HL-60 (cell line): Measurements from ENCODE around the gene MTSS2.

ENCODE experiments used
- DNase-seq, 2 experiments: peaks; one replicate each; pipeline ENCODE4 v3.0.0-alpha.2; 2010 to 2020; ENCODE audit warnings: low read depth in 1 of 2, low spot score in 1 of 2
- H3K27ac ChIP-seq: fragments of 250-450 bp; sonication (Bioruptor Pico); replicated peaks from 2 replicates; pipeline ENCODE4 v1.5.1; 2020; ENCODE audit warnings: mild to moderate bottlenecking, moderate library complexity
- H3K27me3 ChIP-seq: fragments of 250-450 bp; sonication (Bioruptor Pico); 2 replicates; pipeline ENCODE4 v1.5.1; 2021; ENCODE audit warnings: mild to moderate bottlenecking, moderate library complexity; ENCODE audit not compliant: insufficient read depth, poor library complexity, severe bottlenecking
- H3K4me3 ChIP-seq: replicated peaks from 2 replicates; pipeline ENCODE4 v1.5.1; 2011; ENCODE audit warnings: mild to moderate bottlenecking, control low read depth, low read length; ENCODE audit not compliant: insufficient read depth
- CTCF ChIP-seq: IDR thresholded peaks from one replicate; pipeline ENCODE4 v1.5.1; 2011; ENCODE audit warnings: low read length, control low read depth, inconsistent platforms; ENCODE audit not compliant: insufficient read depth
- GABPA ChIP-seq: IDR thresholded peaks from 2 replicates; pipeline ENCODE4 v1.6.1; 2012; ENCODE audit warnings: low read depth
- POLR2AphosphoS5 ChIP-seq: IDR thresholded peaks from 2 replicates; pipeline ENCODE4 v1.6.1; 2012; ENCODE audit warnings: low read depth
- REST ChIP-seq: IDR thresholded peaks from 2 replicates; pipeline ENCODE4 v1.6.1; 2012; ENCODE audit warnings: low read depth; ENCODE audit not compliant: insufficient replicate concordance
- SPI1 ChIP-seq: IDR thresholded peaks from 2 replicates; pipeline ENCODE4 v1.6.1; 2012; ENCODE audit warnings: low read depth, mild to moderate bottlenecking, borderline replicate concordance

Gene MTSS2

GRCh38 chr16:70658921-70659320, 26.9 kb downstream of the MTSS2 start:
- no peak overlapping the region for H3K27ac ChIP-seq
- no peak overlapping the region for H3K4me3 ChIP-seq
- TF ChIP-seq CTCF (no peak), POLR2AphosphoS5 (no peak), GABPA (no peak), SPI1 (no peak), REST (no peak)
- no peak for DNase-seq
- no peaks in the 10 kb centered on the region for H3K27me3 ChIP-seq

- TF ChIP-seq REST: no peak
- no peak for TF ChIP-seq CTCF
- TF ChIP-seq POLR2AphosphoS5: no peak
- no peak for TF ChIP-seq GABPA
- no peak for TF ChIP-seq SPI1
- H3K4me3 ChIP-seq: no peak overlapping the region
- no peak overlapping the region for H3K27ac ChIP-seq
- no peaks in the 10 kb centered on the region for H3K27me3 ChIP-seq
- DNase-seq: no peak
Observed at GRCh38 chr16:70657956-70658355, 27.9 kb downstream of the MTSS2 start.

- Histone ChIP-seq H3K27me3 (no peaks in the 10 kb centered on the region), H3K4me3 (no peak overlapping the region), H3K27ac (no peak overlapping the region)
- no peak for TF ChIP-seq GABPA
- no peak for TF ChIP-seq POLR2AphosphoS5
- no peak for TF ChIP-seq SPI1
- no peak for TF ChIP-seq CTCF
- TF ChIP-seq REST: no peak
- no peak for DNase-seq
Observed at GRCh38 chr16:70656712-70657263, 29.1 kb downstream of the MTSS2 start.
